OCI-LY3 (cell line): Measurements from ENCODE around the gene CD9.

Source experiments
- CTCF ChIP-seq: fragments of 200-600, 300-600 bp; sonication (generic); IDR thresholded peaks from 2 replicates; pipeline ENCODE4 v1.5.1; 2014; ENCODE audit warnings: antibody characterized with exemption, low read length, low read depth
- EZH2phosphoT487 ChIP-seq: fragments of 200-600 bp; shearing (Covaris generic); IDR thresholded peaks from 2 replicates; pipeline ENCODE4 v1.6.1; 2018; ENCODE audit warnings: antibody characterized with exemption, mixed run types, low read depth

GRCh38 chr12:6274231-6275221 is 74.3 kb downstream of the CD9 start:
- TF ChIP-seq CTCF (no peak), EZH2phosphoT487 (no peak)
